B cell (primary cell): Measurements from ENCODE around the gene KRTAP4-6. TPM values are rescaled to one million over a fixed set of nuclear protein-coding genes. Genes with fewer than 3 reads are reported as not detected.
"Not testable (repeated sequence)": the region's sequence is repeated elsewhere in the genome, so short reads cannot be mapped to it uniquely, and the experiment has no call there.

ENCODE experiments used
- ATAC-seq: fragments of 200-7000 bp; cut with Tn5 transposase; one replicate; pipeline ENCODE4 v1.10.0; 2021; ENCODE audit warnings: low read depth, mild to moderate bottlenecking, moderate number of reproducible peaks, moderate library complexity
- CTCF ChIA-PET: fragments of 350-600 bp; sonication (Branson Sonifier 250); formaldehyde crosslinking; loops from one replicate; lab custom pipeline; 2021; ENCODE audit warnings: antibody characterized with exemption, inconsistent platforms; lab: Charles Lee
- POLR2A ChIA-PET: fragments of 350-600 bp; sonication (Branson Sonifier 250); formaldehyde crosslinking; loops from one replicate; lab custom pipeline; 2021; ENCODE audit warnings: antibody characterized with exemption; lab: Charles Lee
- DNase-seq: peaks from one replicate; pipeline ENCODE4 v3.0.0; 2013
- H2AFZ ChIP-seq: 2 replicates; pipeline ENCODE4 v1.6.1; 2012; ENCODE audit warnings: mild to moderate bottlenecking, low read depth, low read length; ENCODE audit not compliant: insufficient read depth, poor library complexity, severe bottlenecking
- H3K27ac ChIP-seq, 2 donors: 1 replicate in 1 of 2; 2 replicates in 1 of 2; pipeline ENCODE4 v1.5.1; 2012 to 2013; ENCODE audit warnings: low read length in 2 of 2, mild to moderate bottlenecking in 2 of 2, moderate library complexity in 1 of 2
- H3K27me3 ChIP-seq, 4 experiments: fragments of 200-600 bp in 1 of 4; sonication (generic) in 1 of 4; replicated peaks in 1 of 4; 1 replicate in 2 of 4; 2 replicates in 2 of 4; pipeline versions ENCODE4 v1.6.1 to v1.7.0; 2013 to 2016; ENCODE audit warnings: low read length in 3 of 4, mild to moderate bottlenecking in 2 of 4, mixed read lengths in 1 of 4, moderate library complexity in 1 of 4; ENCODE audit not compliant: insufficient read depth in 4 of 4, control insufficient read depth in 3 of 4; ENCODE audit errors: control extremely low read depth in 1 of 4
- H3K36me3 ChIP-seq, 2 experiments: replicated peaks in 1 of 2; 1 replicate in 1 of 2; 2 replicates in 1 of 2; pipeline versions ENCODE4 v1.6.1 to v1.7.1; 2013; ENCODE audit warnings: low read length in 1 of 2; ENCODE audit not compliant: insufficient read depth in 2 of 2, control insufficient read depth in 1 of 2; ENCODE audit errors: control extremely low read depth in 1 of 2, extremely low read depth in 1 of 2
- H3K4me1 ChIP-seq, 2 donors: fragments of 200-600 bp in 1 of 2; sonication (generic) in 1 of 2; 1 replicate in 1 of 2; 2 replicates in 1 of 2; pipeline versions ENCODE4 v1.5.1 to v1.6.1; 2013 to 2017; ENCODE audit warnings: low read length in 2 of 2; ENCODE audit not compliant: control insufficient read depth in 2 of 2, insufficient read depth in 2 of 2
- H3K4me2 ChIP-seq: replicated peaks from 2 replicates; pipeline ENCODE3; 2012; ENCODE audit warnings: mild to moderate bottlenecking, low read depth, low read length; ENCODE audit not compliant: poor library complexity, severe bottlenecking
- H3K4me3 ChIP-seq, 5 experiments: fragments of 200-600 bp in 1 of 5; sonication (generic) in 1 of 5; 1 replicate in 3 of 5; 2 replicates in 2 of 5; pipeline versions ENCODE4 v1.5.1 to v1.7.0; 2011 to 2016; ENCODE audit warnings: low read length in 4 of 5, mild to moderate bottlenecking in 4 of 5, low read depth in 2 of 5, control low read depth in 1 of 5, moderate library complexity in 1 of 5; ENCODE audit not compliant: insufficient read depth in 1 of 5; ENCODE audit errors: control extremely low read depth in 1 of 5, extremely low read depth in 1 of 5
- H3K79me2 ChIP-seq: fragments of 200-600 bp; sonication (generic); one replicate; pipeline ENCODE4 v1.6.0; 2016; ENCODE audit warnings: low read length; ENCODE audit not compliant: control insufficient read depth, insufficient read depth
- H3K9ac ChIP-seq: fragments of 200-600 bp; sonication (generic); 2 replicates; pipeline ENCODE4 v1.6.1; 2017; ENCODE audit warnings: mild to moderate bottlenecking, low read length, moderate library complexity
- H3K9me3 ChIP-seq, 3 donors: one replicate each; pipeline versions ENCODE4 v1.6.1 to v1.7.1; 2013; ENCODE audit warnings: low read length in 2 of 3; ENCODE audit not compliant: control insufficient read depth in 2 of 3, insufficient read depth in 1 of 3; ENCODE audit errors: control extremely low read depth in 1 of 3
- H4K20me1 ChIP-seq: 2 replicates; pipeline ENCODE4 v1.6.0; 2012; ENCODE audit warnings: mild to moderate bottlenecking, low read length; ENCODE audit not compliant: insufficient read depth, control insufficient read depth, poor library complexity, severe bottlenecking
- H3K27ac Mint-ChIP-seq: one replicate; pipeline ENCODE4 v1.8.0; 2021; ENCODE audit warnings: mixed read lengths
- H3K27me3 Mint-ChIP-seq: one replicate; pipeline ENCODE4 v1.8.0; 2021; ENCODE audit warnings: mixed read lengths
- H3K4me1 Mint-ChIP-seq: one replicate; pipeline ENCODE4 v1.8.0; 2021; ENCODE audit warnings: mixed read lengths
- H3K4me3 Mint-ChIP-seq: one replicate; pipeline ENCODE4 v1.8.0; 2021; ENCODE audit warnings: mixed read lengths
- H3K9me3 Mint-ChIP-seq: one replicate; pipeline ENCODE4 v1.8.0; 2022; ENCODE audit warnings: mixed read lengths; ENCODE audit not compliant: insufficient read depth
- EZH2 ChIP-seq: IDR thresholded peaks from 2 replicates; pipeline ENCODE4 v1.6.1; 2012; ENCODE audit warnings: borderline replicate concordance, low read depth, mild to moderate bottlenecking, moderate library complexity, low read length; ENCODE audit not compliant: insufficient read depth, poor library complexity, severe bottlenecking
- WGBS: methylation state at CpG from one replicate; pipeline ENCODE4 v1.1.5; 2013; ENCODE audit warnings: missing lambda C conversion rate; ENCODE audit not compliant: insufficient coverage; 5-methylcytosine and 5-hydroxymethylcytosine counted together
- intact Hi-C: fragments of 100-400 bp; cut with micrococcal nuclease; formaldehyde crosslinking; loops from one replicate; pipeline ENCODE4 v1.10.0; 2022
- polyA minus RNA-seq: library from RNA; depleted of rRNA, polyadenylated mRNA; stranded (reverse); fragments of >200 nt; gene quantifications from 2 replicates; pipeline ENCODE4 v1.2.3, GENCODE V29; 2012
- polyA plus RNA-seq: library from polyadenylated mRNA; depleted of rRNA; stranded (reverse); fragments of >200 nt; gene quantifications from 2 replicates; pipeline ENCODE4 v1.2.3, GENCODE V29; 2012
- total RNA-seq, 2 donors: library from RNA; stranded (reverse); fragments of 120-200 nt in 1 of 2; gene quantifications; 1 replicate in 1 of 2; 2 replicates in 1 of 2; pipeline versions ENCODE4 v1.2.3 to v1.2.4, GENCODE V29; 2013 to 2022
- TF ChIP-seq, protein P1 (sequence below): fragments of 200-600 bp; IDR thresholded peaks from one replicate; pipeline ENCODE4 v1.8.0; 2022; ENCODE audit warnings: antibody characterized with exemption, mild to moderate bottlenecking

The KRTAP4-6 gene
- total RNA-seq = not detected in 2 replicates
- total RNA-seq (2013) = not detected
- not detected in 2 replicates for polyA plus RNA-seq
- not detected in 2 replicates for polyA minus RNA-seq

DNA sequence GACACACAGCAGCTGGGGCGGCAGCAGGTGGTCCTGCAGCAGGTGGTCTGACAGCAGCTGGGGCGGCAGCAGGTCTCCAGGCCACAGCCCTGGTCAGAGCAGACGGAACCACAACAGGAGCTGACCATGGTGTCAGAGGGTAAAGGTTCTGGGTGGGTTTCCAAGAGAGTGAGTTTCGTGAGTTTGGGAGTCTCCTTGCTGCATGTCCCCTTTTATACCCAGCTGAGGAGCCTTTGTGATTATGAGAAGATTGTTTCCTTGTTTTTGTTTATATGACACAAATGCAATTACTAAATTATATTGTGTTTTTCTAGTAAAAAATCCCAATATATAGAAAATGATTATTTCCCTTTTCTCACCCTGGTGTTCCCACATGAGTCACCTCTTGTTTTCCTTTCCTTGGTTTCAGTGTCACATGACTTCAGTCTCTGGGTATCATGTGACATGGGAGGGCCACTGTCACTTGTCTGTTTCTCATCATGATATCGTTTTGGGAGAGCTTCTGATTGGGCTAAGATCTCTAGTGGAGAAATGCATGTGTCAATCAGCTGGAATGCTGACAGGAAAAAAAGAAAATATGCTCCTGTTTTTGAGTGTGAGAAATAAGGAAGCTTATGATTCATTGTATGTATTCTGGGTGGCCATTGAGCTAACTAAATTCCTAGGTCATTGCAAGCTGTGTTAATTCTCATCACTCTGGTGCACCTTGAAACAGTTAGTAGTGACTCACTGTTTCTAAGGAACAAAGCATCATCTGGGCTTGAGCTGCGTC lies at the start of gene KRTAP4-6:
Gene KRTAP4-6, minus strand, starts transcription at position 185 of the 772 bp plus-strand sequence. Its CDS starts 57 bp downstream, at position 128.
- Histone ChIP-seq H3K9ac (no peak within 1 kb of the TSS), H3K27ac (no peak within 1 kb of the TSS), H3K79me2 (no peaks in the 10 kb centered on the region), H3K36me3 (no peaks in the 10 kb centered on the region), H3K4me1 (no peaks in the 10 kb centered on the region), H3K9me3 (peaks cover 6 to 16% (median 14%) of the 10 kb centered on the region in 3 donors), H3K4me3 (no peak within 1 kb of the TSS), H3K4me2 (no peak within 1 kb of the TSS), H3K27me3 (no peaks in the 10 kb centered on the region), H4K20me1 (no peaks in the 10 kb centered on the region), H2AFZ (no peak within 1 kb of the TSS)
- H3K27ac Mint-ChIP-seq = no peak within 1 kb of the TSS
- peaks cover 14% of the 10 kb centered on the region for H3K9me3 Mint-ChIP-seq
- H3K4me3 Mint-ChIP-seq = no peak within 1 kb of the TSS
- intact Hi-C loops = no loop called here
- no peaks in the 10 kb centered on the region for H3K4me1 Mint-ChIP-seq
- ChIA-PET CTCF (no interaction called here), POLR2A (interaction anchor here (0.7 kb wide), 1 partner anchor 733 kb away, joined by 3 read pairs; no protein-coding TSS in a partner anchor)
- DNase-seq (no peak), ATAC-seq (no peak)
- TF ChIP-seq, protein P1, sequence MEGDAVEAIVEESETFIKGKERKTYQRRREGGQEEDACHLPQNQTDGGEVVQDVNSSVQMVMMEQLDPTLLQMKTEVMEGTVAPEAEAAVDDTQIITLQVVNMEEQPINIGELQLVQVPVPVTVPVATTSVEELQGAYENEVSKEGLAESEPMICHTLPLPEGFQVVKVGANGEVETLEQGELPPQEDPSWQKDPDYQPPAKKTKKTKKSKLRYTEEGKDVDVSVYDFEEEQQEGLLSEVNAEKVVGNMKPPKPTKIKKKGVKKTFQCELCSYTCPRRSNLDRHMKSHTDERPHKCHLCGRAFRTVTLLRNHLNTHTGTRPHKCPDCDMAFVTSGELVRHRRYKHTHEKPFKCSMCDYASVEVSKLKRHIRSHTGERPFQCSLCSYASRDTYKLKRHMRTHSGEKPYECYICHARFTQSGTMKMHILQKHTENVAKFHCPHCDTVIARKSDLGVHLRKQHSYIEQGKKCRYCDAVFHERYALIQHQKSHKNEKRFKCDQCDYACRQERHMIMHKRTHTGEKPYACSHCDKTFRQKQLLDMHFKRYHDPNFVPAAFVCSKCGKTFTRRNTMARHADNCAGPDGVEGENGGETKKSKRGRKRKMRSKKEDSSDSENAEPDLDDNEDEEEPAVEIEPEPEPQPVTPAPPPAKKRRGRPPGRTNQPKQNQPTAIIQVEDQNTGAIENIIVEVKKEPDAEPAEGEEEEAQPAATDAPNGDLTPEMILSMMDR = no peak
- TF ChIP-seq EZH2 = no peak
- H3K27me3 Mint-ChIP-seq = peaks cover 16% of the 10 kb centered on the region
- WGBS = 97% methylated on average over 5 of the region's 6 CpGs

DNA sequence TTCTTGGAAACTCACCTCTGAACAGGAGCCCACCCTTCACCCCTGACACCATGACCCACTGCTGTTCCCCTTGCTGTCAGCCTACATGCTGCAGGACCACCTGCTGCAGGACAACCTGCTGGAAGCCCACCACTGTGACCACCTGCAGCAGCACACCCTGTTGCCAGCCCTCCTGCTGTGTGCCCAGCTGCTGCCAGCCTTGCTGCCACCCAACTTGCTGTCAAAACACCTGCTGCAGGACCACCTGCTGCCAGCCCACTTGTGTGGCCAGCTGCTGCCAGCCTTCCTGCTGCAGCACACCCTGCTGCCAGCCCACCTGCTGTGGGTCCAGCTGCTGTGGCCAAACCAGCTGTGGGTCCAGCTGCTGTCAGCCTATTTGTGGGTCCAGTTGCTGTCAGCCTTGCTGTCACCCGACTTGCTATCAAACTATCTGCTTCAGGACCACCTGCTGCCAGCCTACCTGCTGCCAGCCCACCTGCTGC lies 49.5 kb upstream of the KRTAP4-6 start, which contains the start of gene KRTAP9-1:
Gene KRTAP9-1, plus strand, starts transcription at position 51 of the 482 bp plus-strand sequence. Its CDS starts 0 bp downstream, at position 51.
- intact Hi-C loops = loop anchor here (10.0 kb wide), 1 partner anchor 225 kb away; the partner anchor contains the start of gene KRT39
- not testable (repeated sequence) for H3K27ac Mint-ChIP-seq

More for the DNA sequence above, 49.5 kb upstream of the KRTAP4-6 start, which contains the start of gene KRTAP9-1:
- H3K4me1 Mint-ChIP-seq, H3K9me3 Mint-ChIP-seq, POLR2A ChIA-PET, H3K4me3 Mint-ChIP-seq, H4K20me1 ChIP-seq, DNase-seq, ATAC-seq, H3K36me3 ChIP-seq, H3K9me3 ChIP-seq, H3K27me3 ChIP-seq, H3K9ac ChIP-seq, H2AFZ ChIP-seq, H3K4me1 ChIP-seq, H3K4me2 ChIP-seq, H3K27ac ChIP-seq, H3K4me3 ChIP-seq, H3K79me2 ChIP-seq: not testable (repeated sequence)
- peaks cover 41% of the 10 kb centered on the region for H3K27me3 Mint-ChIP-seq
- WGBS = 82% methylated on average over 1 of the region's 1 CpG
- CTCF ChIA-PET = interaction anchor here (1.2 kb wide), 1 partner anchor 11 kb away, joined by 3 read pairs; no protein-coding TSS in a partner anchor
